H7 (cell line): Measurements from ENCODE around the gene SETDB2. TPM values are rescaled to one million over a fixed set of nuclear protein-coding genes. Genes with fewer than 3 reads are reported as not detected.

Experiments used
- total RNA-seq: library from RNA; depleted of rRNA; stranded (reverse); fragments of >200 nt; shearing (Covaris generic); gene quantifications from 2 replicates; pipeline ENCODE4 v1.2.3, GENCODE V29; 2014; rRNA removed

Gene SETDB2
- total RNA-seq, 1 experiment from 2014 or later = 2.8 TPM

Other genes with a start within 250 kb of the SETDB2 start
- not detected in 2 replicates for gene MLNR, start 223.9 kb upstream of the SETDB2 start, total RNA-seq
- 1.0 and 2.5 TPM in 2 replicates for gene CDADC1, start 196.3 kb upstream of the SETDB2 start, total RNA-seq
- gene CAB39L, start 210 bp upstream of the SETDB2 start, total RNA-seq = 4.0 and 7.1 TPM in 2 replicates
- 6.3 and 7.0 TPM in 2 replicates for gene PHF11, start 51.7 kb downstream of the SETDB2 start, total RNA-seq
- 17.7 and 20.8 TPM in 2 replicates for gene RCBTB1, start 141.3 kb downstream of the SETDB2 start, total RNA-seq
- gene ARL11, start 184.2 kb downstream of the SETDB2 start, total RNA-seq = 0.17 and 0.37 TPM in 2 replicates
- gene EBPL, start 247.2 kb downstream of the SETDB2 start, total RNA-seq = 70.2 and 85.5 TPM in 2 replicates